GM18951 (cell line): ENCODE measurements around the gene C17orf75.

Experiments used
- POLR2A ChIP-seq: IDR thresholded peaks from 4 replicates; pipeline ENCODE4 v1.6.1; 2011; ENCODE audit warnings: mild to moderate bottlenecking; ENCODE audit not compliant: insufficient read length, insufficient read depth; ENCODE audit errors: extremely low read depth
- in situ Hi-C: fragments of 300-500 bp; cut with MboI; formaldehyde crosslinking; loops from one replicate; pipeline ENCODE4 v1.12.0; 2022; ENCODE audit warnings: low sequenced_read_pairs, mixed read lengths, inconsistent platforms; ENCODE audit not compliant: unreplicated experiment

C17orf75 gene

DNA sequence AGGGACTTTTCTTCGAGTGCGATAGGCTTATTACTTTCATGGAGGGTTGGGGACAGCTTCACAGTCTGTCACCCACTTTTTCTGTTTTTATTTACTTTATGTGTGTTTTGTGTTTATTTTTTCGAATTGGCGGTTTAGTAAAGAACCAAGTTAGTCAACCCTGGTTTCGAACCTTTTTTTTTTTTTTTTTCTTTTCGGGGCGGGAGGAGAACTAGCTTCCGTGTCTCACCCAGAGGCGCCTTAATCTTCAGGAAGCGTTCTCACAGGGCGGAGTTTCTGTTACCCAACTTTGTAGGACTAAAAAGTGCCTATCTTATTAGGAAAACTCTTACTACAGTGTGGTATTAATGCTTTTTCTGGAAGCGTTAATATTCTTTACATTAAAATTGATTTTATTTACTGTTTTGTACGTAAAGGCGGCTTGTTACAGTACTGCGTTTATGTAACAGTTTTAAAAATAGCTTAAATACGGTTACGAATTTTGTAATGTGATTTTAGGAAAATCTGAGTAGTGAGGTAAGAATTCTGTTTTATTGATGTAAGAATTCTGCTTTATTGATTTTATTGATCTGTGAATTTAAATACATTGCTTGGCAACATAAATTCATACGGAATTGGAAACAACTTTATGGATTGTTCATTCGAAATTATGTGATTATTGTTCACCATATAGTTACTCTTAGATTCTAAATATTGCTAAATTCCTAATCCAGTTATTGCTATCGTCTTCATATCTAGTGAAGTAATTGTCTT, 8.9 kb upstream of the C17orf75 start:
- in situ Hi-C loops: no loop called here
- TF ChIP-seq POLR2A: no peak

- TF ChIP-seq POLR2A: peak; percentile 83
- in situ Hi-C loops: no loop called here
Measured at GRCh38 chr17:32349854-32350665, 8.1 kb upstream of the C17orf75 start, which contains the start of gene ZNF207. Gene ZNF207, plus strand, starts transcription at chr17:32350157. Its CDS starts 129 bp downstream, at chr17:32350286.

- in situ Hi-C loops: no loop called here
Measured at GRCh38 chr17:32349503-32349853, 7.5 kb upstream of the C17orf75 start.

GRCh38 chr17:32348483-32348800, 6.5 kb upstream of the C17orf75 start:
- in situ Hi-C loops: no loop called here
- TF ChIP-seq POLR2A: no peak

More at GRCh38 chr17:32349503-32349853, 7.5 kb upstream of the C17orf75 start:
- TF ChIP-seq POLR2A: no peak

DNA sequence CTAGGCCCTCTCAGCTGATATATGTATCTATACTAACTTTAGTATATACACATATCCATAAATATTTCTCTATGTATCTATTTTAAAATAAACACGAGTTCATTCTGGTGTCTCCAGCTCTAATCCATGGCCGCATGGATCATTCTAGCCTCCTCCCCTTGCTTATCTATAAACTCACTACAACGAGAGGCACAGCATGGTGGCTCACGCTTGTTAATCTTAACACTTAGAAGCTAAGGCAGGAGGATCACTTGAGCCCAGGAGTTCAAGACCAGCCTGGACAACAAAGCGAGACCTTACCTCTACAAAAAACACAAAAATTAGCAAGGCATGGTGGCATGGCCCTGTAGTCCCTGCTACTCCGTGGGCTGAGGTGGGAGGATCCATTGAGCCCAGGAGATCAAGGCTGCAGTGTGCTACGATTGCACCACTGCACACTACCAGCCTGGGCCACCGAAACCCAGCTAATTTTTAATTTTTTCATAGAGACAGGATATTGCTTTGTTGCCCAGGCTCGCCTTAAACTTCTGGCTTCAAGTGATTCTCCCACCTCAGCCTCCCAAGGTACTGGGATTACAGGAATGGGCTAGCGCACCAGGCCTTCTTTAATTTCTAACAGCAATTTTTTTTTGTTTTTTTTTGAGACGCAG, 4.1 kb upstream of the C17orf75 start:
- TF ChIP-seq POLR2A: no peak
- in situ Hi-C loops: no loop called here

- in situ Hi-C loops: no loop called here
- no peak for TF ChIP-seq POLR2A
Measured at GRCh38 chr17:32342603-32343325, 791 bp upstream of the C17orf75 start.

DNA sequence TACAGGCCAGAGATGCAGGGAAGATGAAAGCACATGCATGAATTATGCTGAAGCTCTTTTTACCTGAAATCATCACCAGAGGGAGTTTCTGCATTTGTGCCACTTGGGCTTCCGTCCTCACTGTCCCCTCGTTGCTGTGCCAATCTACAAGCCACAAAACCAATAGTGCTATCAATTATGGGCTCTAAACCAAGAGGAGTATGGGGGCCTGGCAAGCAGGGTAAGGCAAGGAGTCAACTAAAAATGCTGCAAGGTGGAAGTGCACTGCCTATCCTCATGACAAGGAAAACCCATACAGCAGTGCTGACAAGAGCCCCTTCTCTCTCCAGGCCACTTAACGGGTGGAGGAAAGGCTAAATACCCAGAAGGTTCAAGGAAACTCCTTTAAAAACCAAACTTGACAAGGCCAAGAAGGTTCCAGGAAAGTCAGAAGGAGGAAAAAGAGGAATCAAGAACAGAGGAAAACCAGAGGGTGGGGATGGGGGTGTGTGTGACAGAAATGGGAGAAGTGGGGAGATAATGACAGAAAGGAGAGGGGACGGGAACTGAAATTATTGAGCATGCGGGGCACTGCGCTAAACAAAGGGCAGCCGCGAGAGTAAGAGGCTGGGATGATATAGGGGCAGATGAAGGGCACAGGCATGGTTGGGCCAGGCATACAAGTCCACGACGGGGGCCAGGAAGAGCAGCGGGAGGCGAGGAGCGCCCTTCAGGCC, 674 bp downstream of the C17orf75 start:
- no peak for TF ChIP-seq POLR2A

GRCh38 chr17:32335687-32336086, 6.3 kb downstream of the C17orf75 start:
- in situ Hi-C loops: no loop called here

More for the DNA sequence above, 674 bp downstream of the C17orf75 start:
- in situ Hi-C loops: no loop called here

GRCh38 chr17:32335046-32335445, 6.9 kb downstream of the C17orf75 start:
- in situ Hi-C loops: no loop called here
- TF ChIP-seq POLR2A: no peak

More at GRCh38 chr17:32335687-32336086, 6.3 kb downstream of the C17orf75 start:
- TF ChIP-seq POLR2A: no peak

GRCh38 chr17:32333187-32333586, 8.8 kb downstream of the C17orf75 start:
- in situ Hi-C loops: no loop called here
- no peak for TF ChIP-seq POLR2A

DNA sequence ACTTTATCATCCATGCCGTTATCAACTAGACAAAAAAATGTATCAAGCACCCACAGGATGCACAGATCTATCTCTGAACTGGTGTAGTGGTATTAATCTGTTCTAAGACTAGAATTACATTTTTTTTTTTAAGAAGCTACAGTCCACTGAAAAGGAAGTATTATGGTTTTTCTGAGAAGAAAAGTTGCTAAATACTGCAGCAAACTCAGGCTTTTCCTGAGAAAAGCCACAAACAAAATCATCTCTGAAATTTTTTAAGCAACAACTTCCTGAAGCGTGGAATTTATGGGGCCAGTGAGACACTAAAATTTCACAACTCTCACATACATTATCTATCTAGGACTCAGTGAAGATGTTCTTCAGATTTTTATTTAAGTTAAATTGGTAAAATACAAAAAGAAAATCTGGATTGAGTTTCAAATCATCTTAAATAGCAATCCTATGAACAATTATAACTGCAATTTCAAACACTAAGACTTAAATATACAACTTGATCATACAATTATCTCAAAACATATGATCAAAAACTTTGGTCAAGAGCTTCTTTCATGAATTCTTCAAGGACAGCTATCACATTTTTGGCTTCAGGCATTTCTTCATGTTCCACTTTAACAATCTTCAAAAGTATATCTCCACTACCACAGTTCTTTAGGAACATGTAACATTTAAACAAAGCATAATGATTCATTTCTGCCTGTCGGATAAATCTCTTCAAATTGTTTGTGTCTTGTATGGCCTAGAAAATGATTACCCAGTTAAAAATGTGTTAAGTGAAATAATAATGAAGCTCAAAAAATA, 10.5 kb downstream of the C17orf75 start:
- in situ Hi-C loops: no loop called here
- TF ChIP-seq POLR2A: no peak

DNA sequence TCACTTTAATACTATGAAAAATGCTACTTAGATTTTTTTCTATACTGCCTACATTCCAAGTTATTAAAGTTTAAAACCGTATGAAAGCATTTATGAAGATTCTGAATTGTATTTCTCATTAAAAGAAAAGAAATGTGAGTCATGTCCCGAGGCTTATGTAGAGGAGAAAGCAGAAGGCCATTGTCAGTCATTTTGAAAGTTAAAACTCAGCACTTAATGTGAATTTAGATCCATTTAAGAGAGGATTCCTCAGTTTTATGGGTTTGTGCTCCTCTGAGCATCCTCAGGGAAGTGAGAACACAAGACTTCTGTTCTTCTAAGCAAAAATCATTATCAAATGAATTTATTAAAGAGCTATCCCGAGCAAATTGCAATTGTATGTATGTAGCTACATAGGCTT, 11.8 kb downstream of the C17orf75 start:
- TF ChIP-seq POLR2A: no peak
- in situ Hi-C loops: no loop called here
